GM12878 (cell line): ENCODE data around the gene CD63. TPM values are rescaled to one million over a fixed set of nuclear protein-coding genes. Genes with fewer than 3 reads are reported as not detected.
"Not testable (repeated sequence)": the region's sequence is repeated elsewhere in the genome, so short reads cannot be mapped to it uniquely, and the experiment has no call there.

ENCODE experiments used
- ATAC-seq: fragments of 200-7000 bp; cut with Tn5 transposase; 3 replicates; pipeline ENCODE4 v1.9.1; 2020; ENCODE audit warnings: mild to moderate bottlenecking, moderate library complexity
- BruUV-seq: library from RNA; stranded (reverse); fragments of 400-500 nt; replicated peaks from 2 replicates; lab custom pipeline; 2021; lab: Mats Ljungman, UMichigan
- CTCF ChIA-PET: fragments of 300-600 bp; sonication (Branson Sonifier 250); formaldehyde crosslinking; extraction: SDS; loops from one replicate; lab custom pipeline; 2021; ENCODE audit warnings: inconsistent platforms; lab: Yijun Ruan, JAX
- POLR2A ChIA-PET: fragments of 350-600 bp; formaldehyde crosslinking; extraction: SDS; loops from one replicate; lab custom pipeline; 2021; ENCODE audit warnings: inconsistent platforms; lab: Charles Lee
- RAD21 ChIA-PET: fragments of 300-600 bp; sonication (Branson Sonifier 250); formaldehyde crosslinking; loops from one replicate; lab custom pipeline; 2023; ENCODE audit warnings: antibody characterized with exemption; ENCODE audit not compliant: unreplicated experiment; lab: Charles Lee
- SMC1A ChIA-PET: fragments of 300-600 bp; sonication (Branson Sonifier 250); formaldehyde crosslinking; loops from one replicate; lab custom pipeline; 2023; ENCODE audit not compliant: unreplicated experiment, uncharacterized antibody; lab: Charles Lee
- DNase-seq: peaks from one replicate; pipeline ENCODE4 v3.0.0-alpha.2; 2011; ENCODE audit warnings: low read depth, low spot score
- FAIRE-seq: peaks from 3 replicates; lab custom pipeline; 2011; peaks lifted over from hg19 to GRCh38; lab: Jason Lieb, UNC
- H2AFZ ChIP-seq: 2 replicates; pipeline ENCODE4 v1.6.0; 2011; ENCODE audit warnings: low read depth, low read length, control low read depth; ENCODE audit not compliant: control insufficient read depth
- H3K27ac ChIP-seq: 2 replicates; pipeline ENCODE4 v1.5.1; 2011; ENCODE audit warnings: control low read depth; ENCODE audit not compliant: control insufficient read depth, insufficient read depth
- H3K27me3 ChIP-seq, 2 experiments: replicated peaks in 1 of 2; 2 replicates each; pipeline versions ENCODE4 v1.6.0 to v1.6.1; 2011; ENCODE audit warnings: low read length in 1 of 2; ENCODE audit not compliant: control insufficient read depth in 2 of 2, insufficient read depth in 2 of 2
- H3K36me3 ChIP-seq, 2 experiments: 2 replicates each; pipeline ENCODE4 v1.5.1; 2011; ENCODE audit warnings: low read length in 1 of 2; ENCODE audit not compliant: control insufficient read depth in 2 of 2, insufficient read depth in 2 of 2
- H3K4me1 ChIP-seq: 2 replicates; pipeline ENCODE4 v1.6.1; 2011; ENCODE audit warnings: mild to moderate bottlenecking, low read length, moderate library complexity, mixed read lengths; ENCODE audit not compliant: control insufficient read depth, insufficient read depth
- H3K4me2 ChIP-seq: 2 replicates; pipeline ENCODE4 v1.6.0; 2011; ENCODE audit warnings: control low read depth; ENCODE audit not compliant: control insufficient read depth, insufficient read depth
- H3K4me3 ChIP-seq: fragments of 200-600 bp; sonication (generic); 2 replicates; pipeline ENCODE4 v1.5.1; 2016
- H3K79me2 ChIP-seq: 2 replicates; pipeline ENCODE4 v1.6.0; 2011; ENCODE audit warnings: low read length; ENCODE audit not compliant: control insufficient read depth, insufficient read depth
- H3K9ac ChIP-seq: 2 replicates; pipeline ENCODE4 v1.8.0; 2011; ENCODE audit warnings: low read length, control low read depth, mixed read lengths; ENCODE audit not compliant: control insufficient read depth, insufficient read depth
- H3K9me3 ChIP-seq: replicated peaks from 3 replicates; pipeline ENCODE4 v1.5.1; 2011; ENCODE audit warnings: mild to moderate bottlenecking, low read length; ENCODE audit not compliant: control insufficient read depth, insufficient read depth
- H4K20me1 ChIP-seq: 2 replicates; pipeline ENCODE4 v1.6.0; 2011; ENCODE audit not compliant: control insufficient read depth, insufficient read depth
- GATAD2B ChIP-seq: fragments of 450-650 bp; conservative IDR thresholded peaks from 2 replicates; pipeline ENCODE4 v1.6.1; 2017; ENCODE audit warnings: low read depth, mild to moderate bottlenecking, moderate library complexity
- NKRF ChIP-seq: fragments of 450-650 bp; conservative IDR thresholded peaks from 2 replicates; pipeline ENCODE4 v1.6.1; 2017; ENCODE audit warnings: mild to moderate bottlenecking, moderate library complexity
- WGBS: methylation state at CpG from one replicate; pipeline ENCODE4 v1.1.6; 2016; ENCODE audit warnings: low lambda C conversion rate; ENCODE audit not compliant: insufficient replicate concordance, insufficient coverage; ENCODE audit errors: missing lambda C conversion rate; 5-methylcytosine and 5-hydroxymethylcytosine counted together
- in situ Hi-C: fragments of 300-500 bp; cut with MboI; formaldehyde crosslinking; loops from 9 replicates; pipeline ENCODE4 v1.14.3; 2018; ENCODE audit warnings: mixed read lengths
- intact Hi-C: fragments of 100-400 bp; cut with micrococcal nuclease; formaldehyde crosslinking; loops from one replicate; pipeline ENCODE4 v1.14.2; 2022; ENCODE audit not compliant: unreplicated experiment
- polyA plus RNA-seq, 11 experiments: library from polyadenylated mRNA; depleted of rRNA in 4 of 11; unstranded in 6 of 11; stranded (reverse) in 5 of 11; fragments of >200 nt; fragmentation: Nextera tagmentation in 4 of 11; fragmentation: Illumina TruSeq in 1 of 11; extraction: Ambion mirVana in 4 of 11; extraction: Trizol in 1 of 11; gene quantifications; 1 replicate in 1 of 11; 2 replicates in 10 of 11; pipeline versions ENCODE4 v1.2.1 to v1.2.3, GENCODE V29; 2011 to 2016; ENCODE audit warnings: inconsistent platforms in 2 of 11, missing spikeins in 2 of 11, low read depth in 1 of 11
- total RNA-seq, 4 experiments: library from RNA; depleted of rRNA in 3 of 4; stranded (reverse); fragments of >200 nt in 3 of 4; fragmentation: Illumina TruSeq in 1 of 4; extraction: Trizol in 1 of 4; gene quantifications; 2 replicates each; pipeline versions ENCODE4 v1.2.1 to v1.2.3, GENCODE V29; 2013 to 2021

Gene CD63
- total and polyA plus RNA-seq, 10 of the 15 experiments (the other 5 are each of a cell fraction or from before 2014, with no cell fraction given): 147 to 220 (median 183) TPM

GRCh38 chr12:55760663-55761062, 31.9 kb upstream of the CD63 start (continued):
- no peak for TF ChIP-seq GATAD2B
- TF ChIP-seq NKRF: no peak

- H3K9me3 ChIP-seq, H3K4me2 ChIP-seq, RAD21 ChIA-PET, DNase-seq, H3K79me2 ChIP-seq, H3K4me1 ChIP-seq, H4K20me1 ChIP-seq, H2AFZ ChIP-seq, H3K27me3 ChIP-seq, H3K9ac ChIP-seq, BruUV-seq, H3K27ac ChIP-seq, FAIRE-seq, intact Hi-C loops, H3K4me3 ChIP-seq, in situ Hi-C loops, ATAC-seq: not testable (repeated sequence)
- ChIA-PET POLR2A (interaction anchor here (0.5 kb wide), 1 partner anchor 404 kb away, joined by 3 read pairs; no protein-coding TSS in a partner anchor), SMC1A (interaction anchor here (1.0 to 3.6 kb wide), 2 partner anchors 11 to 14 kb away, joined by 4 to 21 read pairs; no protein-coding TSS in a partner anchor), CTCF (interaction anchor here (0.7 to 2.7 kb wide), 4 partner anchors 11 to 42 kb away, joined by 3 to 12 read pairs (median 6); no protein-coding TSS in a partner anchor)
- 100% methylated on average over 4 of the region's 4 CpGs for WGBS
- H3K36me3 ChIP-seq: peaks cover 14 to 35% of the 10 kb centered on the region in 2 experiments
Observed at GRCh38 chr12:55758575-55758974, 29.8 kb upstream of the CD63 start.
